Measurements from ENCODE around the gene FIGN. TPM values are rescaled to one million over a fixed set of nuclear protein-coding genes. Genes with fewer than 3 reads are reported as not detected.

FIGN gene
- total and polyA plus RNA-seq, 2 of the 4 experiments (the other 2 are of a cell fraction) = 0.77 to 0.90 TPM

DNA sequence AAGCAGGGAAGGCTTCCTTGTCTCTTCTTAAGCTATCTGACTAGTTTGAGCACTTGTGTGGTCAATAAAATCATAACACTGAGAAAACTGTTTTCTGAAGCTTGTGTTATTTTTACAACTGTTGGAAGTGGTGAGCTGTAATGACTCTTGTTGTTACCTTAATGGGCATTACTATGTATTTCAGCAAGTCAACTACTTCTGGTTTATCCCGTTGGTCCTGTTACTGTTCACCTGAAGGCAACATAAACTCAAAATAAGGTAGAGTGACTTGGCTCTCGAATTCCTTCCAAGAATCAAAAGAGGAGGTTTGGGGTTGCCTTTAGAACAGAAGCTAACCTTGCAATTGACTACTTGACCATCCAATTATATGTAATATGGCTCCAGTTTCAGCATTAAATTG lies 23.2 kb upstream of the FIGN start:
- Histone ChIP-seq H3K4me1 (ENCODE audit: control insufficient read depth, insufficient read depth, low read length) (no peaks in the 10 kb centered on the region), H3K4me2 (ENCODE audit: low read depth, low read length) (no peak overlapping the region), H3K14ac (replicated peaks; ENCODE audit: low read depth, low read length) (no peak overlapping the region), H3K4ac (ENCODE audit: low read depth, low read length) (no peak overlapping the region), H3K27me3 (ENCODE audit: control insufficient read depth, insufficient read depth, low read length) (no peaks in the 10 kb centered on the region; the same call in 1 of the 2 replicates), H2BK120ac (ENCODE audit: low read depth, low read length) (no peak overlapping the region), H2AK9ac (replicated peaks; ENCODE audit: low read depth, low read length, poor library complexity) (no peak overlapping the region), H3K56ac (ENCODE audit: extremely low read depth, insufficient read depth, low read length) (no peak overlapping the region), H3K36me3 (ENCODE audit: control insufficient read depth, insufficient read depth, low read length) (no peaks in the 10 kb centered on the region), H3K9me3 (ENCODE audit: control insufficient read depth, insufficient read depth, low read length) (no peaks in the 10 kb centered on the region), H2AFZ (replicated peaks; ENCODE audit: low read length, poor library complexity) (no peak overlapping the region), H3K23ac (ENCODE audit: low read depth, low read length) (no peak overlapping the region), H4K91ac (ENCODE audit: insufficient read depth, low read depth, low read length) (no peak overlapping the region), H3K79me1 (ENCODE audit: low read depth in 1 of 2, low read length in 2 of 2) (no peaks in the 10 kb centered on the region), H2BK5ac (ENCODE audit: low read depth, low read length, poor library complexity, severe bottlenecking) (no peak overlapping the region), H3K27ac (ENCODE audit: insufficient read depth, low read length) (no peak overlapping the region), H2BK20ac (ENCODE audit: low read depth, low read length) (no peak overlapping the region), H4K5ac (ENCODE audit: low read depth, low read length) (no peak overlapping the region), H4K20me1 (ENCODE audit: insufficient read depth, low read length) (no peaks in the 10 kb centered on the region), H4K8ac (ENCODE audit: low read depth in 2 of 2, low read length in 2 of 2) (no peak overlapping the region), H3K4me3 (ENCODE audit: insufficient read depth, low read depth, low read length) (no peak overlapping the region), H2AK5ac (ENCODE audit: low read depth, low read length) (no peak overlapping the region), H3K9ac (ENCODE audit: low read depth, low read length) (no peak overlapping the region), H3K9me1 (ENCODE audit: insufficient read depth, low read length) (no peaks in the 10 kb centered on the region), H3K18ac (ENCODE audit: low read depth, low read length) (no peak overlapping the region), H2BK15ac (ENCODE audit: low read depth, low read length) (no peak overlapping the region)
- dilution Hi-C loops (cut with HindIII; ENCODE audit: low sequenced_read_pairs, unreplicated experiment) = no loop called here
- TF ChIP-seq NFE2L2 (IDR thresholded peaks at IDR 0.05; ENCODE audit: low read depth, low read length) (no peak), MAZ (IDR thresholded peaks at IDR 0.05; ENCODE audit: borderline replicate concordance, low read depth, low read length) (no peak), RAD21 (IDR thresholded peaks at IDR 0.05; ENCODE audit: low read length) (no peak), MXI1 (IDR thresholded peaks at IDR 0.05; ENCODE audit: borderline replicate concordance, low read depth, low read length) (no peak)
- TF ChIP-seq, protein P1, sequence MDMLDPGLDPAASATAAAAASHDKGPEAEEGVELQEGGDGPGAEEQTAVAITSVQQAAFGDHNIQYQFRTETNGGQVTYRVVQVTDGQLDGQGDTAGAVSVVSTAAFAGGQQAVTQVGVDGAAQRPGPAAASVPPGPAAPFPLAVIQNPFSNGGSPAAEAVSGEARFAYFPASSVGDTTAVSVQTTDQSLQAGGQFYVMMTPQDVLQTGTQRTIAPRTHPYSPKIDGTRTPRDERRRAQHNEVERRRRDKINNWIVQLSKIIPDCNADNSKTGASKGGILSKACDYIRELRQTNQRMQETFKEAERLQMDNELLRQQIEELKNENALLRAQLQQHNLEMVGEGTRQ (IDR thresholded peaks at IDR 0.05; ENCODE audit: low read depth, low read length) = no peak
- intact Hi-C loops (cut with micrococcal nuclease) = no loop called here
- CTCF ChIA-PET = interaction anchor here (0.8 kb wide), 1 partner anchor 590 kb away, joined by 3 read pairs; no protein-coding TSS in a partner anchor
- POLR2A ChIA-PET (ENCODE audit: unreplicated experiment) = no interaction called here
- WGBS, 2 experiments (ENCODE audit: extremely low coverage in 2 of 2, insufficient read length in 1 of 2) = no CpG with 5 or more reads among the region's 2 CpGs
- BruUV-seq (replicated peaks) = no TSS peak
- ATAC-seq (ENCODE audit: low read depth) (no peak), DNase-seq (no peak)
- in situ Hi-C loops (cut with MboI; ENCODE audit: low sequenced_read_pairs) = no loop called here

All from IMR-90 (cell line).